Ovary (tissue), 9 donors: ENCODE data around the gene MED15. TPM values are rescaled to one million over a fixed set of nuclear protein-coding genes. Genes with fewer than 3 reads are reported as not detected.

Experiments used
- DNase-seq, 5 donors: peaks; one replicate each; pipeline ENCODE4 v3.0.0-alpha.2; 2019 to 2020
- H3K27ac ChIP-seq, 2 donors: fragments of 200-600 bp; one replicate each; pipeline versions ENCODE4 v1.5.1 to v1.8.0; 2019 to 2022
- H3K27me3 ChIP-seq: fragments of 200-600 bp; one replicate; pipeline ENCODE4 v1.8.0; 2022
- H3K36me3 ChIP-seq: fragments of 200-600 bp; sonication (generic); one replicate; pipeline ENCODE4 v1.5.1; 2019
- H3K4me1 ChIP-seq: one replicate; pipeline ENCODE4 v1.8.1; 2013; ENCODE audit warnings: mild to moderate bottlenecking, moderate library complexity; ENCODE audit not compliant: insufficient read depth
- H3K4me3 ChIP-seq: fragments of 200-600 bp; sonication (generic); one replicate; pipeline ENCODE4 v1.5.1; 2017
- H3K9me3 ChIP-seq, 2 donors: fragments of 200-600 bp in 1 of 2; sonication (generic) in 1 of 2; one replicate each; pipeline versions ENCODE4 v1.5.1 to v1.8.1; 2013 to 2019; ENCODE audit warnings: mild to moderate bottlenecking in 1 of 2, moderate library complexity in 1 of 2
- EP300 ChIP-seq: sonication (generic); formaldehyde crosslinking; IDR thresholded peaks from one replicate; pipeline ENCODE4 v1.6.1; 2017; ENCODE audit warnings: antibody characterized with exemption
- POLR2A ChIP-seq: fragments of 450-650 bp; IDR thresholded peaks from one replicate; pipeline ENCODE4 v1.6.1; 2017; ENCODE audit warnings: antibody characterized with exemption, mild to moderate bottlenecking, moderate library complexity
- WGBS, 3 donors: extraction: QIAGEN DNeasy Blood & Tissue Kit in 1 of 3; methylation state at CpG; one replicate each; pipeline versions ENCODE4 v1.1.5 to v1.1.7; 2013 to 2017; 5-methylcytosine and 5-hydroxymethylcytosine counted together
- intact Hi-C, 4 donors: fragments of 100-400 bp; cut with DNase I; formaldehyde crosslinking; loops; one replicate each; pipeline versions ENCODE4 v1.11.0 to v1.15.1; 2022 to 2023
- polyA plus RNA-seq, 2 donors: library from polyadenylated mRNA; stranded (reverse); fragments of 200-250 nt in 1 of 2; fragments of 350-450 nt in 1 of 2; fragmentation: Illumina TruSeq in 1 of 2; extraction: RNeasy Lipid Tissue Mini Kit (QIAGEN cat#74804) in 1 of 2; gene quantifications; one replicate each; pipeline ENCODE4 v1.2.3, GENCODE V29; 2013 to 2014
- total RNA-seq, 7 donors: library from RNA; depleted of rRNA in 2 of 7; stranded (reverse); fragments of >200 nt in 2 of 7; fragmentation: NEBNext Ultra II Directional in 3 of 7; extraction: Animal tissue kit (Norgen Biotek cat#: 25700) in 3 of 7; gene quantifications; one replicate each; pipeline versions ENCODE4 v1.1.0 to v1.2.4, GENCODE V29; 2016 to 2023
- TF ChIP-seq, protein P1 (sequence below), 3 donors: fragments of 450-650 bp in 2 of 3; fragments of 200-600 bp in 1 of 3; IDR thresholded peaks; one replicate each; pipeline versions ENCODE4 v1.5.1 to v1.8.0; 2016 to 2022; ENCODE audit warnings: antibody characterized with exemption in 3 of 3, mild to moderate bottlenecking in 1 of 3
- donor health status: DM: no; HTN: no; CAD: no; lungs with moderate emphysema.
- donor health status: DM: no; HTN: no; CAD: no.
- donor health status: Bipolar disorder and iron deficiency.
- donor health status: DM: yes; HTN: yes; CAD: no.
- donor health status: DM: no; HTN: no; CAD: no.
- donor health status: DM: yes; HTN: yes; CAD: no.

Gene MED15
- total and polyA plus RNA-seq, 9 donors, result 21.9 to 79.3 (median 68.3) TPM

DNA sequence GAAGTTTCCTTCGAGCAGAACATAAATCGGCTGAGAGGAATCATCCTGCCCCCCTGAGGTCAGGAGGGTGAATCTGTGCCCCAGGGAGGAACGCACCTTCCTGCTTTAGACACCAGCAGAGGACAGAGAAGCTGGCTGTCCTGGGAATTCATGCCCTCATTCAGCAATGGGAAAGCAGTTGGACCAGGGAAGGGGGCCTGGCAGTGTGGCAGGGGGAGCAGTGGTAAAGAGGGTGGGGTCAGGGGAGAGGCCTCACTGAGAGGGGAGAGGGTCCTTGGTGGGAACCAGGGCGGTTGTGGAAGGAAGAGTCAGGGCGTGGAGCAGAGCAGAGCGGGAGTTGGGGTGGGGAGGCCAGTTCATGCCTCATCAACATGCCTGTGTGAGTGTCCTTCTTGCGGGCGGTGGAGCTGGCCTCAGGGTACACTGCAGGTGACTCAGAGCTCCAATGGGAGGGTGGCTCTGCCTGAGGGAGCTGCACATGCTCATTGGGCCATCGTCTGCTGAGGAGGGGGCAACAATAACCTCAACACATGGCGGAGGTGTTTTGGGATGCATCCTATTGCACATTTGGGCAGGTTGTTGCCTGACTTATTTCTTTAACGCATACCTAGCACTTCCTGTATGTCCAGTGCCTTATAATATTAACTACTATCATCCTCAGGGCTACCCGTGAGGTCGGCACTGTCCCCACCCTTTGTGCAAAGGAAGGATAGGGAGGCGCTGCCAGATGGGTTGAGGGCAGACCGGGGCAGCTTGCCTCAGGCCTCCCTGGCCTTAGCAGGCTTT is 23.2 kb downstream of the MED15 start:
- WGBS, 3 donors, result 82% methylated on average over 15 of the region's 15 CpGs
- Histone ChIP-seq H3K4me3 (no peak overlapping the region), H3K27ac (no peak overlapping the region), H3K4me1 (peaks cover 24% of the 10 kb centered on the region), H3K27me3 (no peaks in the 10 kb centered on the region), H3K36me3 (no peaks in the 10 kb centered on the region), H3K9me3 (no peaks in the 10 kb centered on the region)
- intact Hi-C loops, result no loop called here
- TF ChIP-seq, protein P1, sequence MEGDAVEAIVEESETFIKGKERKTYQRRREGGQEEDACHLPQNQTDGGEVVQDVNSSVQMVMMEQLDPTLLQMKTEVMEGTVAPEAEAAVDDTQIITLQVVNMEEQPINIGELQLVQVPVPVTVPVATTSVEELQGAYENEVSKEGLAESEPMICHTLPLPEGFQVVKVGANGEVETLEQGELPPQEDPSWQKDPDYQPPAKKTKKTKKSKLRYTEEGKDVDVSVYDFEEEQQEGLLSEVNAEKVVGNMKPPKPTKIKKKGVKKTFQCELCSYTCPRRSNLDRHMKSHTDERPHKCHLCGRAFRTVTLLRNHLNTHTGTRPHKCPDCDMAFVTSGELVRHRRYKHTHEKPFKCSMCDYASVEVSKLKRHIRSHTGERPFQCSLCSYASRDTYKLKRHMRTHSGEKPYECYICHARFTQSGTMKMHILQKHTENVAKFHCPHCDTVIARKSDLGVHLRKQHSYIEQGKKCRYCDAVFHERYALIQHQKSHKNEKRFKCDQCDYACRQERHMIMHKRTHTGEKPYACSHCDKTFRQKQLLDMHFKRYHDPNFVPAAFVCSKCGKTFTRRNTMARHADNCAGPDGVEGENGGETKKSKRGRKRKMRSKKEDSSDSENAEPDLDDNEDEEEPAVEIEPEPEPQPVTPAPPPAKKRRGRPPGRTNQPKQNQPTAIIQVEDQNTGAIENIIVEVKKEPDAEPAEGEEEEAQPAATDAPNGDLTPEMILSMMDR (IDR thresholded peaks at IDR 0.05), result no peak
- TF ChIP-seq EP300, result no peak
- no peak for TF ChIP-seq POLR2A
- no peak for DNase-seq

DNA sequence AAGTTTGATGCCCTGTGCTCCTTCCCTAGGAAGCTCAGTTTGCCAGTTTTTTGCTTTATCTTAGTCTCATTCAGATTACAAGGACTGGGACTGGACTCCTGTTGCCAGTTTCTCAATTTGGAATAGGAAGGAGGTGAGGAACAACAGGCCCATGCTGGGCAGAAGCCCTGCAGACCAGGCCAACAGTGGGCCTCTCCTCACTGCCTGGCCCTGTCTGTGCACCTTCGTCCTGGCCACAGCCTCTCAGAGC is 23.7 kb downstream of the MED15 start:
- TF ChIP-seq POLR2A, result no peak
- no peak for TF ChIP-seq EP300
- TF ChIP-seq, protein P1 (IDR thresholded peaks at IDR 0.05), result no peak
- no peak overlapping the region for H3K4me3 ChIP-seq
- no peak for DNase-seq
- 0 to 11% (median 11%) methylated on average over 1 of the region's 1 CpG for WGBS, 3 donors
- intact Hi-C loops, result no loop called here
- no peak overlapping the region for H3K27ac ChIP-seq
- no peaks in the 10 kb centered on the region for H3K27me3 ChIP-seq
- peaks cover 24% of the 10 kb centered on the region for H3K4me1 ChIP-seq
- H3K9me3 ChIP-seq, result no peaks in the 10 kb centered on the region
- no peaks in the 10 kb centered on the region for H3K36me3 ChIP-seq

DNA sequence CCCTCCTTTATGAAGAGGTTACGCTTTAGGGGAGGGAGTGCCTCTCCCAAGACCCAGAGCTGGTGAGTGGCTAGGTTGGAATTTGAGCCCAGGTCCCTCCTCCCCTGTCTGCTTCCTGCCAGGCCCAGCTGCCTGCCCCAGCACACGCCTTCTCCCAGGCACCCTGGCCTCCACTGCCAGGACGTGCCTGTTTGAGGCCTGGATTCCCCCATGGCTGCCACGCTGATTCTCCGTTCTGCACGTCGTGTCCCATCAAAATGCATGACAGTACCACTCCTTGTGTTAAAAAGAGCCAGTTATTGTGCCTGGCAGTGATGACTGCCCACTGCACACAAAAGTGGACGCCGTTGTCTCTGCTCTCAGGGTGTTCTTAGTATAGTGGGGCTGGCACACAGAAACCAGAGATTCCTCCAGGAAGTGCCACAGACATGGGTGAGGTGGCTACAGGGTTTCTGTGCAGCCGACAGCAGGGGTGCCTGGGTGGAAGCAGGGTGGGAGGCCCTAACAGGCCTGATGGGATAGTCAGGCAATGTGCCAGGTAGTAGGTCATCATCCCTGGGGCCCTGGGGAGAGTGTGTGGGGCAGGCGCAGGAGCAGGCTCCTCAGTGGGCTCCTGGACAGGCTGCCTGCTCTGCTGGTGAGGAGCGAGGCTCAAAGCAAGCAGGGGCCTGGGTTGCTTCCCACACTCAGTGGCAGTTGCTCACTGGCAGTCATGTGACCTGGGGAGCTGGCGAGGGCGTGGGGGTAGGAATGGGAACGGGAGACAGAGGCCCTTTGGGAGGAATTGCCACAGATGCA is 24.2 kb downstream of the MED15 start:
- Histone ChIP-seq H3K27me3 (no peaks in the 10 kb centered on the region), H3K9me3 (no peaks in the 10 kb centered on the region), H3K36me3 (no peaks in the 10 kb centered on the region), H3K4me3 (no peak overlapping the region), H3K4me1 (peaks cover 24% of the 10 kb centered on the region), H3K27ac (no peak overlapping the region)
- TF ChIP-seq POLR2A (no peak), EP300 (no peak)
- TF ChIP-seq, protein P1 (IDR thresholded peaks at IDR 0.05), result no peak
- WGBS, 3 donors, result 45 to 53% (median 52%) methylated on average over 15 of the region's 15 CpGs
- DNase-seq, result no peak
- intact Hi-C loops, result no loop called here

DNA sequence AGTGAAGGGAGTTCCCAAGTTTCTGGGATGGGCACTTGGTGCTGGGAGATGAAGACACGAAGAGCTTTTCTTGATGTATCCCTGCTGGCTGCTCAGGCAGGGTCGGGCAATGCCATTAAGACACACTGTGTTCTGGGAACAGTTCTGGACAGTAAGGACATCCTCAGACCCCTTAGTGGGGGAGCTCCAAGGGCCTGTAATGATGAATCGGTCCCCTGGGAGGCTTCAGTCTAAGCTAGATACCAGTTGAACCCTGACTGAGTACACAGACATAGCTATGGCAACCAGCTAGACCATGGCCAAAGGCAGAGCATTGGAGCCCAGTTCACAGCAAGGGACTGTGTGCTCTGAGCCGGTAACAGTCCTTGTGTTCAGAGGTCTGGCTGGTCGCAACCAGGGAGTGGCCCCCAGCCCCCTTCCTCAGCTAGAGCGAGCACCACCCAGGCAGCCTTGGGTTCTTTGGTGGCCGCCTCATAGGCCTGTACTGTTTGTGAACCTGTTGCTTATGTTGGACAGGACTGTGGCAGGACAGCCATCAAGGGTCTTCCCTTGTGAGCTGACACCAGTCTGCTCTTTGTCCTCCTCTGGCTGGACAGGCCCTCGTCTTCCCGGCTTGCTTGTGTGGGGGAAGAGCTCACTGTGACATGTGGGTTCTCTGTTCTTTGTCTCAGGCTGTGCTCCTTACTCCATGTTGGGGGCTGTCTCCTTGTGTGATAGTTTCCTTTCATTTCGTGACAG is 25.0 kb downstream of the MED15 start:
- no peak for DNase-seq
- H3K36me3 ChIP-seq, result no peaks in the 10 kb centered on the region
- H3K4me1 ChIP-seq, result peaks cover 21% of the 10 kb centered on the region
- no peaks in the 10 kb centered on the region for H3K27me3 ChIP-seq
- peak overlapping the region in 1 of 2 donors; percentile 8 for H3K27ac ChIP-seq
- 70 to 79% (median 78%) methylated on average over 10 of the region's 10 CpGs for WGBS, 3 donors
- intact Hi-C loops, result no loop called here
- H3K9me3 ChIP-seq, result no peaks in the 10 kb centered on the region
- no peak overlapping the region for H3K4me3 ChIP-seq
- TF ChIP-seq POLR2A (no peak), EP300 (no peak)
- TF ChIP-seq, protein P1 (IDR thresholded peaks at IDR 0.05), result no peak
